MCF 10A (cell line): ENCODE results near the gene RASA1. TPM values are rescaled to one million over a fixed set of nuclear protein-coding genes. Genes with fewer than 3 reads are reported as not detected.
A peak's percentile ranks its signal among the peaks of the same experiment; 100 is the strongest.
"Not testable (repeated sequence)": the region's sequence is repeated elsewhere in the genome, so short reads cannot be mapped to it uniquely, and the experiment has no call there.

Source experiments
- BruUV-seq: library from RNA; stranded (reverse); fragments of 400-500 nt; replicated peaks from 2 replicates; lab custom pipeline; 2021; lab: Mats Ljungman, UMichigan
- CTCF ChIA-PET: fragments of 300-600 bp; sonication (Branson Sonifier 250); formaldehyde crosslinking; extraction: SDS; loops from one replicate; lab custom pipeline; 2021; ENCODE audit warnings: antibody characterized with exemption, inconsistent platforms; lab: Yijun Ruan, JAX
- POLR2A ChIA-PET: fragments of 300-600, 350-650 bp; sonication (Branson Sonifier 250); formaldehyde crosslinking; extraction: SDS; loops from one replicate; lab custom pipeline; 2020; ENCODE audit warnings: antibody characterized with exemption, inconsistent platforms; lab: Yijun Ruan, JAX
- DNase-seq: peaks from one replicate; pipeline ENCODE4 v3.0.0-alpha.2; 2018; ENCODE audit not compliant: unreplicated experiment
- H3K27ac Mint-ChIP-seq: one replicate; pipeline ENCODE4 v1.8.0; 2022; ENCODE audit warnings: mild to moderate bottlenecking, low read depth, mixed read lengths; ENCODE audit not compliant: unreplicated experiment
- H3K27me3 Mint-ChIP-seq: one replicate; pipeline ENCODE4 v1.8.0; 2022; ENCODE audit warnings: mixed read lengths; ENCODE audit not compliant: insufficient read depth, unreplicated experiment
- H3K36me3 Mint-ChIP-seq: one replicate; pipeline ENCODE4 v1.8.0; 2022; ENCODE audit warnings: mild to moderate bottlenecking, moderate library complexity, mixed read lengths; ENCODE audit not compliant: insufficient read depth, unreplicated experiment
- H3K4me1 Mint-ChIP-seq: one replicate; pipeline ENCODE4 v1.8.0; 2022; ENCODE audit warnings: mixed read lengths; ENCODE audit not compliant: insufficient read depth, unreplicated experiment
- H3K4me3 Mint-ChIP-seq: one replicate; pipeline ENCODE4 v1.8.0; 2022; ENCODE audit warnings: mild to moderate bottlenecking, moderate library complexity, mixed read lengths; ENCODE audit not compliant: unreplicated experiment
- H3K9me3 Mint-ChIP-seq: one replicate; pipeline ENCODE4 v1.8.0; 2022; ENCODE audit warnings: mixed read lengths; ENCODE audit not compliant: unreplicated experiment
- CTCF ChIP-seq: fragments of 200-600 bp; IDR thresholded peaks from one replicate; pipeline ENCODE4 v1.8.0; 2022; ENCODE audit warnings: antibody characterized with exemption, mild to moderate bottlenecking; ENCODE audit not compliant: unreplicated experiment
- intact Hi-C: fragments of 100-400 bp; cut with micrococcal nuclease; formaldehyde crosslinking; loops from 2 replicates; pipeline ENCODE4 v1.14.1; 2022
- total RNA-seq: library from RNA; stranded (reverse); gene quantifications from 2 replicates; pipeline ENCODE4 v1.2.3, GENCODE V29; 2022

The RASA1 gene
- total RNA-seq, 1 experiment from 2014 or later: 68.6 TPM

- intact Hi-C loops: no loop called here
- POLR2A ChIA-PET: no interaction called here
- Mint-ChIP-seq H3K27ac (no peak overlapping the region), H3K9me3 (no peaks in the 10 kb centered on the region), H3K36me3 (peaks cover 24% of the 10 kb centered on the region), H3K4me1 (peaks cover 30% of the 10 kb centered on the region), H3K27me3 (no peaks in the 10 kb centered on the region), H3K4me3 (no peak overlapping the region)
- peak; percentile 37 for DNase-seq
- CTCF ChIA-PET: interaction anchor here (0.5 to 0.7 kb wide), 2 partner anchors 64 to 208 kb away, joined by 3 to 4 read pairs; no protein-coding TSS in a partner anchor
- no TSS peak for BruUV-seq
- TF ChIP-seq CTCF: no peak
These were observed 9.7 kb downstream of the RASA1 start for GRCh38 chr5:87277279-87277835.

- DNase-seq: no peak
- no peaks in the 10 kb centered on the region for H3K27me3 Mint-ChIP-seq
- POLR2A ChIA-PET: no interaction called here
- H3K36me3 Mint-ChIP-seq: peaks cover 24% of the 10 kb centered on the region
- intact Hi-C loops: no loop called here
- CTCF ChIA-PET: no interaction called here
- H3K9me3 Mint-ChIP-seq: no peaks in the 10 kb centered on the region
- BruUV-seq: no TSS peak
- TF ChIP-seq CTCF: no peak
- H3K27ac Mint-ChIP-seq: no peak overlapping the region
- peaks cover 34% of the 10 kb centered on the region for H3K4me1 Mint-ChIP-seq
- no peak overlapping the region for H3K4me3 Mint-ChIP-seq
These were observed 11.0 kb downstream of the RASA1 start for GRCh38 chr5:87278590-87279100.

- DNase-seq: no peak
- H3K4me1 Mint-ChIP-seq: peaks cover 16% of the 10 kb centered on the region
- no peaks in the 10 kb centered on the region for H3K9me3 Mint-ChIP-seq
- intact Hi-C loops: no loop called here
- H3K27ac Mint-ChIP-seq: peak overlapping the region; percentile 29
- ChIA-PET POLR2A (interaction anchor here (1.1 kb wide), 1 partner anchor 14 kb away, joined by 5 read pairs; no protein-coding TSS in a partner anchor), CTCF (no interaction called here)
- TF ChIP-seq CTCF: no peak
- H3K4me3 Mint-ChIP-seq: no peak overlapping the region
- H3K36me3 Mint-ChIP-seq: peaks cover 18% of the 10 kb centered on the region
- BruUV-seq: no TSS peak
- no peaks in the 10 kb centered on the region for H3K27me3 Mint-ChIP-seq
These were observed 14.6 kb downstream of the RASA1 start for GRCh38 chr5:87282269-87282668.

GRCh38 chr5:87287266-87287665 is 19.6 kb downstream of the RASA1 start:
- H3K9me3 Mint-ChIP-seq, BruUV-seq, H3K27me3 Mint-ChIP-seq, CTCF ChIA-PET, H3K4me1 Mint-ChIP-seq, H3K27ac Mint-ChIP-seq, DNase-seq, H3K4me3 Mint-ChIP-seq, POLR2A ChIA-PET, intact Hi-C loops, H3K36me3 Mint-ChIP-seq: not testable (repeated sequence)
